ENCODE data around the gene NEMP2. TPM values are rescaled to one million over a fixed set of nuclear protein-coding genes. Genes with fewer than 3 reads are reported as not detected.

NEMP2 gene
- total and polyA plus RNA-seq, 7 donors = 0.21 to 2.0 (median 0.86) TPM

- ATAC-seq (no peak), DNase-seq (no peak)
- no peak for TF ChIP-seq CTCF (IDR thresholded peaks at IDR 0.05)
- H3K27me3 ChIP-seq (ENCODE audit: insufficient read depth in 3 of 3, low read length in 2 of 3) = no peaks in the 10 kb centered on the region
- H3K36me3 ChIP-seq (ENCODE audit: insufficient read depth in 1 of 2, low read depth in 1 of 2) = no peaks in the 10 kb centered on the region
- no peak overlapping the region for H3K27ac ChIP-seq
- H3K4me3 ChIP-seq = no peak overlapping the region
- intact Hi-C loops (cut with DNase I) = no loop called here
- H3K4me1 ChIP-seq = no peaks in the 10 kb centered on the region
- no peaks in the 10 kb centered on the region for H3K9me3 ChIP-seq
- WGBS, 3 donors = 72 to 76% (median 73%) methylated on average over 2 of the region's 2 CpGs
These were observed 35.7 kb upstream of the NEMP2 start for GRCh38 chr2:190569994-190570755.

GRCh38 chr2:190564838-190565237, 30.3 kb upstream of the NEMP2 start:
- no peaks in the 10 kb centered on the region for H3K9me3 ChIP-seq
- H3K27ac ChIP-seq = no peak overlapping the region
- no peak for TF ChIP-seq CTCF (IDR thresholded peaks at IDR 0.05)
- H3K27me3 ChIP-seq (ENCODE audit: insufficient read depth in 3 of 3, low read length in 2 of 3) = no peaks in the 10 kb centered on the region
- 90 to 95% (median 91%) methylated on average over 2 of the region's 2 CpGs for WGBS, 3 donors
- ATAC-seq (no peak), DNase-seq (no peak)
- intact Hi-C loops (cut with DNase I) = no loop called here
- H3K36me3 ChIP-seq (ENCODE audit: insufficient read depth in 1 of 2, low read depth in 1 of 2) = no peaks in the 10 kb centered on the region
- H3K4me3 ChIP-seq = no peak overlapping the region
- H3K4me1 ChIP-seq = no peaks in the 10 kb centered on the region

- Histone ChIP-seq H3K9me3 (no peaks in the 10 kb centered on the region), H3K36me3 (ENCODE audit: insufficient read depth in 1 of 2, low read depth in 1 of 2) (no peaks in the 10 kb centered on the region), H3K4me3 (no peak overlapping the region), H3K27me3 (ENCODE audit: insufficient read depth in 3 of 3, low read length in 2 of 3) (no peaks in the 10 kb centered on the region), H3K4me1 (no peaks in the 10 kb centered on the region), H3K27ac (no peak overlapping the region)
- WGBS, 3 donors = 89 to 94% (median 91%) methylated on average over 2 of the region's 2 CpGs
- DNase-seq = no peak
- ATAC-seq = no peak
- TF ChIP-seq CTCF (IDR thresholded peaks at IDR 0.05) = no peak
- intact Hi-C loops (cut with DNase I) = no loop called here
These were observed 29.1 kb upstream of the NEMP2 start for GRCh38 chr2:190563646-190564045.

GRCh38 chr2:190563109-190563508, 28.6 kb upstream of the NEMP2 start:
- no peaks in the 10 kb centered on the region for H3K27me3 ChIP-seq (ENCODE audit: insufficient read depth in 3 of 3, low read length in 2 of 3)
- no peak for ATAC-seq
- TF ChIP-seq CTCF (IDR thresholded peaks at IDR 0.05) = no peak
- H3K36me3 ChIP-seq (ENCODE audit: insufficient read depth in 1 of 2, low read depth in 1 of 2) = no peaks in the 10 kb centered on the region
- H3K9me3 ChIP-seq = no peaks in the 10 kb centered on the region
- no peaks in the 10 kb centered on the region for H3K4me1 ChIP-seq
- DNase-seq = no peak
- no peak overlapping the region for H3K4me3 ChIP-seq
- no peak overlapping the region for H3K27ac ChIP-seq
- intact Hi-C loops (cut with DNase I) = no loop called here
- WGBS, 3 donors = 90 to 91% (median 91%) methylated on average over 8 of the region's 8 CpGs

- ATAC-seq = no peak
- WGBS, 3 donors = 23 to 30% (median 26%) methylated on average over 2 of the region's 2 CpGs
- Histone ChIP-seq H3K9me3 (no peaks in the 10 kb centered on the region), H3K36me3 (ENCODE audit: insufficient read depth in 1 of 2, low read depth in 1 of 2) (no peaks in the 10 kb centered on the region), H3K4me1 (no peaks in the 10 kb centered on the region), H3K27ac (no peak overlapping the region), H3K27me3 (ENCODE audit: insufficient read depth in 3 of 3, low read length in 2 of 3) (no peaks in the 10 kb centered on the region), H3K4me3 (no peak overlapping the region)
- DNase-seq = no peak
- intact Hi-C loops (cut with DNase I) = no loop called here
- no peak for TF ChIP-seq CTCF (IDR thresholded peaks at IDR 0.05)
These were observed 27.6 kb upstream of the NEMP2 start for GRCh38 chr2:190562121-190562520.
